Measurements from ENCODE around the gene ARHGEF39.

GRCh38 chr9:35687972-35688557, 23.1 kb upstream of the ARHGEF39 start:
- TF ChIP-seq CTCF (IDR thresholded peaks at IDR 0.05; ENCODE audit: insufficient read depth, low read depth, low read length) (no peak), EZH2 (IDR thresholded peaks at IDR 0.05; ENCODE audit: insufficient read depth, low read length) (no peak)
